Neural cell (in vitro differentiated cells): ENCODE results near the gene GNAQ. TPM values are rescaled to one million over a fixed set of nuclear protein-coding genes. Genes with fewer than 3 reads are reported as not detected.
"Not testable (repeated sequence)": the region's sequence is repeated elsewhere in the genome, so short reads cannot be mapped to it uniquely, and the experiment has no call there.

Experiments
- H2AFZ ChIP-seq: fragments of 200-600, 300-800 bp; sonication (generic), shearing (Covaris generic); 2 replicates; pipeline ENCODE4 v1.6.0; 2014; ENCODE audit warnings: low read depth, mild to moderate bottlenecking, antibody characterized with exemption, low read length, moderate library complexity
- H3F3A ChIP-seq: fragments of 200-600 bp; shearing (Covaris generic); 2 replicates; pipeline ENCODE4 v1.6.1; 2016; ENCODE audit warnings: mild to moderate bottlenecking, moderate library complexity, mixed read lengths, antibody characterized with exemption, low read length; ENCODE audit not compliant: insufficient read depth, poor library complexity, severe bottlenecking
- H3K27ac ChIP-seq: fragments of 200-600, 300-800 bp; sonication (generic), shearing (Covaris generic); 2 replicates; pipeline ENCODE4 v1.5.1; 2014; ENCODE audit warnings: mild to moderate bottlenecking, low read length, moderate library complexity
- H3K27me3 ChIP-seq: fragments of 300-800, 200-600 bp; sonication (generic), shearing (Covaris generic); 2 replicates; pipeline ENCODE4 v1.6.0; 2014; ENCODE audit warnings: mild to moderate bottlenecking, low read depth, low read length, moderate library complexity; ENCODE audit not compliant: insufficient read depth
- H3K36me3 ChIP-seq: fragments of 300-800, 200-600 bp; sonication (generic), shearing (Covaris generic); 2 replicates; pipeline ENCODE4 v1.5.1; 2014; ENCODE audit warnings: mild to moderate bottlenecking, antibody characterized with exemption, low read length, moderate library complexity; ENCODE audit not compliant: insufficient read depth
- H3K4me2 ChIP-seq: fragments of 300-800, 200-600 bp; sonication (generic), shearing (Covaris generic); 2 replicates; pipeline ENCODE4 v1.6.0; 2014; ENCODE audit warnings: mild to moderate bottlenecking, low read length
- H3K4me3 ChIP-seq: fragments of 300-800, 200-600 bp; sonication (generic), shearing (Covaris generic); 2 replicates; pipeline ENCODE4 v1.5.1; 2014; ENCODE audit warnings: mild to moderate bottlenecking, low read length, moderate library complexity
- H3K79me2 ChIP-seq: fragments of 200-600 bp; shearing (Covaris generic); replicated peaks from 2 replicates; pipeline ENCODE4 v1.6.0; 2014; ENCODE audit warnings: mild to moderate bottlenecking, low read length, moderate library complexity; ENCODE audit not compliant: insufficient read depth
- H3K9ac ChIP-seq: fragments of 300-800, 200-600 bp; sonication (generic), shearing (Covaris generic); 2 replicates; pipeline ENCODE4 v1.6.1; 2016; ENCODE audit warnings: mild to moderate bottlenecking, low read length, mixed read lengths
- H3K9me2 ChIP-seq: fragments of 200-600 bp; shearing (Covaris generic); 2 replicates; pipeline ENCODE4 v1.6.1; 2016; ENCODE audit warnings: mild to moderate bottlenecking, low read length, mixed read lengths; ENCODE audit not compliant: insufficient read depth
- H3K9me3 ChIP-seq: fragments of 200-600, 300-800 bp; sonication (generic), shearing (Covaris generic); 2 replicates; pipeline ENCODE4 v1.6.1; 2016; ENCODE audit warnings: mild to moderate bottlenecking, mixed run types, low read length, moderate library complexity, mixed read lengths
- H4K20me1 ChIP-seq: fragments of 200-600 bp; shearing (Covaris generic); 2 replicates; pipeline ENCODE4 v1.6.1; 2016; ENCODE audit warnings: mild to moderate bottlenecking, mixed run types; ENCODE audit not compliant: insufficient read depth
- EP300 ChIP-seq: fragments of 450-650 bp; conservative IDR thresholded peaks from 2 replicates; pipeline ENCODE4 v1.6.1; 2014; ENCODE audit warnings: antibody characterized with exemption, mild to moderate bottlenecking, moderate library complexity; ENCODE audit not compliant: poor library complexity, severe bottlenecking
- EZH2 ChIP-seq: fragments of 200-600, 300-800 bp; shearing (Covaris generic), sonication (generic); IDR thresholded peaks from 2 replicates; pipeline ENCODE4 v1.6.1; 2014; ENCODE audit warnings: antibody characterized with exemption, low read length, borderline replicate concordance, mild to moderate bottlenecking; ENCODE audit not compliant: insufficient read depth, poor library complexity, severe bottlenecking
- MXI1 ChIP-seq: fragments of 450-650 bp; conservative IDR thresholded peaks from 2 replicates; pipeline ENCODE4 v1.6.1; 2014; ENCODE audit warnings: antibody characterized with exemption, mild to moderate bottlenecking; ENCODE audit not compliant: poor library complexity, severe bottlenecking
- POLR2AphosphoS5 ChIP-seq: IDR thresholded peaks from 2 replicates; pipeline ENCODE4 v1.6.1; 2012
- RAD21 ChIP-seq: fragments of 450-650 bp; conservative IDR thresholded peaks from 2 replicates; pipeline ENCODE4 v1.6.1; 2014; ENCODE audit warnings: antibody characterized with exemption, mild to moderate bottlenecking, moderate library complexity
- SMC3 ChIP-seq: fragments of 450-650 bp; conservative IDR thresholded peaks from 2 replicates; pipeline ENCODE4 v1.6.1; 2014; ENCODE audit warnings: antibody characterized with exemption, mild to moderate bottlenecking, moderate library complexity; ENCODE audit not compliant: poor library complexity
- TAF1 ChIP-seq: IDR thresholded peaks from 2 replicates; pipeline ENCODE4 v1.6.1; 2012; ENCODE audit warnings: low read depth
- polyA plus RNA-seq: library from polyadenylated mRNA; depleted of rRNA; stranded (reverse); fragments of >200 nt; gene quantifications from 2 replicates; pipeline ENCODE4 v1.2.3, GENCODE V29; 2014
- TF ChIP-seq, protein P1 (sequence below): fragments of 450-650 bp; IDR thresholded peaks from 2 replicates; pipeline ENCODE4 v1.5.1; 2014; ENCODE audit warnings: antibody characterized with exemption, mild to moderate bottlenecking, moderate library complexity; ENCODE audit not compliant: poor library complexity, severe bottlenecking
- TF ChIP-seq, protein P2 (sequence below): IDR thresholded peaks from 2 replicates; pipeline ENCODE4 v1.6.1; 2012; ENCODE audit warnings: borderline replicate concordance

The GNAQ gene
- polyA plus RNA-seq, 1 donor from 2014 or later: 86.7 TPM

DNA sequence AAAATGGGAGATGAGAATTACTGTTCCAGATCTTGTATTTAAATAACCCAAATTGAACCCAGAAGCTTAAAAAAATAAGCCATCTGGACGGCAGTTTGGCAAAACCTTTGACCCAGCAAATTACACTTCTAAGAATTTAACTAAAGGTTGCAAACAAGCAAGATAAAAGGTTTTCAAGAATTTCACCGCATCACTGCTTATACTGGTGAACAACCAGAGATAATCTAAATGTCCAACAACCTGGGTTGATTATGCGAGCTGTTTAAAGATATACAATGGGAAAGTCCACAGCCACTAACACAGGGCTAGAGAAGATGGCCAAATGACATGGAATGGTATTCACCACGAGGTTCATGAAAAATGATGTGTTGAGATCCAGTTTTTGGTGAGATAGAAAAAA lies 149.3 kb downstream of the GNAQ start:
- Histone ChIP-seq H4K20me1 (no peaks in the 10 kb centered on the region), H3K9me2 (no peaks in the 10 kb centered on the region), H3K4me2 (no peak overlapping the region), H3F3A (no peaks in the 10 kb centered on the region), H2AFZ (no peak overlapping the region), H3K79me2 (peaks cover 13% of the 10 kb centered on the region), H3K9me3 (no peaks in the 10 kb centered on the region), H3K4me3 (no peak overlapping the region), H3K36me3 (no peaks in the 10 kb centered on the region), H3K9ac (no peak overlapping the region), H3K27ac (no peak overlapping the region), H3K27me3 (no peaks in the 10 kb centered on the region)
- no peak for TF ChIP-seq EZH2
- TF ChIP-seq POLR2AphosphoS5: no peak
- no peak for TF ChIP-seq SMC3
- TF ChIP-seq, protein P1, sequence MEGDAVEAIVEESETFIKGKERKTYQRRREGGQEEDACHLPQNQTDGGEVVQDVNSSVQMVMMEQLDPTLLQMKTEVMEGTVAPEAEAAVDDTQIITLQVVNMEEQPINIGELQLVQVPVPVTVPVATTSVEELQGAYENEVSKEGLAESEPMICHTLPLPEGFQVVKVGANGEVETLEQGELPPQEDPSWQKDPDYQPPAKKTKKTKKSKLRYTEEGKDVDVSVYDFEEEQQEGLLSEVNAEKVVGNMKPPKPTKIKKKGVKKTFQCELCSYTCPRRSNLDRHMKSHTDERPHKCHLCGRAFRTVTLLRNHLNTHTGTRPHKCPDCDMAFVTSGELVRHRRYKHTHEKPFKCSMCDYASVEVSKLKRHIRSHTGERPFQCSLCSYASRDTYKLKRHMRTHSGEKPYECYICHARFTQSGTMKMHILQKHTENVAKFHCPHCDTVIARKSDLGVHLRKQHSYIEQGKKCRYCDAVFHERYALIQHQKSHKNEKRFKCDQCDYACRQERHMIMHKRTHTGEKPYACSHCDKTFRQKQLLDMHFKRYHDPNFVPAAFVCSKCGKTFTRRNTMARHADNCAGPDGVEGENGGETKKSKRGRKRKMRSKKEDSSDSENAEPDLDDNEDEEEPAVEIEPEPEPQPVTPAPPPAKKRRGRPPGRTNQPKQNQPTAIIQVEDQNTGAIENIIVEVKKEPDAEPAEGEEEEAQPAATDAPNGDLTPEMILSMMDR: no peak
- no peak for TF ChIP-seq RAD21
- no peak for TF ChIP-seq MXI1
- TF ChIP-seq, protein P2, sequence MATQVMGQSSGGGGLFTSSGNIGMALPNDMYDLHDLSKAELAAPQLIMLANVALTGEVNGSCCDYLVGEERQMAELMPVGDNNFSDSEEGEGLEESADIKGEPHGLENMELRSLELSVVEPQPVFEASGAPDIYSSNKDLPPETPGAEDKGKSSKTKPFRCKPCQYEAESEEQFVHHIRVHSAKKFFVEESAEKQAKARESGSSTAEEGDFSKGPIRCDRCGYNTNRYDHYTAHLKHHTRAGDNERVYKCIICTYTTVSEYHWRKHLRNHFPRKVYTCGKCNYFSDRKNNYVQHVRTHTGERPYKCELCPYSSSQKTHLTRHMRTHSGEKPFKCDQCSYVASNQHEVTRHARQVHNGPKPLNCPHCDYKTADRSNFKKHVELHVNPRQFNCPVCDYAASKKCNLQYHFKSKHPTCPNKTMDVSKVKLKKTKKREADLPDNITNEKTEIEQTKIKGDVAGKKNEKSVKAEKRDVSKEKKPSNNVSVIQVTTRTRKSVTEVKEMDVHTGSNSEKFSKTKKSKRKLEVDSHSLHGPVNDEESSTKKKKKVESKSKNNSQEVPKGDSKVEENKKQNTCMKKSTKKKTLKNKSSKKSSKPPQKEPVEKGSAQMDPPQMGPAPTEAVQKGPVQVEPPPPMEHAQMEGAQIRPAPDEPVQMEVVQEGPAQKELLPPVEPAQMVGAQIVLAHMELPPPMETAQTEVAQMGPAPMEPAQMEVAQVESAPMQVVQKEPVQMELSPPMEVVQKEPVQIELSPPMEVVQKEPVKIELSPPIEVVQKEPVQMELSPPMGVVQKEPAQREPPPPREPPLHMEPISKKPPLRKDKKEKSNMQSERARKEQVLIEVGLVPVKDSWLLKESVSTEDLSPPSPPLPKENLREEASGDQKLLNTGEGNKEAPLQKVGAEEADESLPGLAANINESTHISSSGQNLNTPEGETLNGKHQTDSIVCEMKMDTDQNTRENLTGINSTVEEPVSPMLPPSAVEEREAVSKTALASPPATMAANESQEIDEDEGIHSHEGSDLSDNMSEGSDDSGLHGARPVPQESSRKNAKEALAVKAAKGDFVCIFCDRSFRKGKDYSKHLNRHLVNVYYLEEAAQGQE: no peak
- no peak for TF ChIP-seq EP300
- TF ChIP-seq TAF1: no peak

DNA sequence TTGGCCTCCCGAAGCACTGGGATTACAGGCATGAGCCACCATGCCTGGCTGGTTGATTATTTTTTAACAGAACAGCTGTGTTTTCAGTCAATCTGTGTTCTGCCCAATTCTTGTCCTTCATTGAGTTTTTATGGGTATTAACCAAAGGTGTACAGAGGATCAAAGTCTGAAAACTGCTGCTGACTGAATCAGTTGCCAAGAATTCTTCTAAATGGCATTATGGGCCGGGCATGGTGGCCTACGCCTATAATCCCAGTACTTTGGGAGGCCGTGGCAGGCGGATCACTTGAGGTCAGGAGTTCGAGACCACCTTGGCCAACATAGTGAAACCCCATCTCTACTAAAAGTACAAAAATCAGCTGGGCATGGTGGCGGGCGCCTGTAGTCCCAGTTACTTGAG lies 150.0 kb downstream of the GNAQ start:
- H3K79me2 ChIP-seq: peaks cover 17% of the 10 kb centered on the region
- not testable (repeated sequence) for H2AFZ ChIP-seq, H3K36me3 ChIP-seq, H3F3A ChIP-seq, H4K20me1 ChIP-seq, H3K9ac ChIP-seq, H3K4me3 ChIP-seq, H3K9me2 ChIP-seq, H3K4me2 ChIP-seq, H3K27ac ChIP-seq, H3K27me3 ChIP-seq, H3K9me3 ChIP-seq

DNA sequence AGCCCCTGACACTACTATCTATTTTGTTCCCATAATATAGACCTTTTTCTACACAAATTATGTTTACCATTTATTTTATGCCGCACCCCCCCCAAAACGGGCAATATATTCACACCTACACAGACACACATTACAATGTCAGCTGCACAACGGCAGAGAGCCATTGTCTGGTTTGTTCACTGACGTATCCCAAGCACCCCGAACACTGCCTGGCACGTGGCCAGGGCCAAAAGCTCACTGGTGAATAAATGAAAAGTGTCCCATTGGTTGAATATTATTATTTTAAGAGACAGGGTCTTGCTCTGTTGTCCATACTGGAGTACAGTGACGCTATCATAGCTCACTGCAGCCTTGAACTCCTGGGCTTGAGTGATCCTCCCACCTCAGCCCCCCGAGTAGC lies 150.5 kb downstream of the GNAQ start:
- H3K4me2 ChIP-seq: no peak overlapping the region

More for the DNA sequence above, 150.5 kb downstream of the GNAQ start:
- no peaks in the 10 kb centered on the region for H3K27me3 ChIP-seq
- no peaks in the 10 kb centered on the region for H3K36me3 ChIP-seq
- no peak overlapping the region for H3K27ac ChIP-seq
- no peak overlapping the region for H3K4me3 ChIP-seq
- H4K20me1 ChIP-seq: no peaks in the 10 kb centered on the region
- H3K79me2 ChIP-seq: peaks cover 17% of the 10 kb centered on the region
- TF ChIP-seq EP300: no peak
- TF ChIP-seq RAD21: no peak
- TF ChIP-seq POLR2AphosphoS5: no peak
- TF ChIP-seq MXI1: no peak
- TF ChIP-seq TAF1: no peak
- no peak for TF ChIP-seq SMC3
- TF ChIP-seq, protein P1: no peak
- TF ChIP-seq, protein P2: no peak
- TF ChIP-seq EZH2: no peak
- no peak overlapping the region for H2AFZ ChIP-seq
- no peaks in the 10 kb centered on the region for H3K9me2 ChIP-seq
- no peak overlapping the region for H3K9ac ChIP-seq
- H3K9me3 ChIP-seq: no peaks in the 10 kb centered on the region
- H3F3A ChIP-seq: no peaks in the 10 kb centered on the region
